G401.6 (cell line): ENCODE data around the gene IKBKE.

Experiments used
- FAIRE-seq: peaks from 2 replicates; lab custom pipeline; 2012; peaks lifted over from hg19 to GRCh38; lab: Jason Lieb, UNC

IKBKE gene

DNA sequence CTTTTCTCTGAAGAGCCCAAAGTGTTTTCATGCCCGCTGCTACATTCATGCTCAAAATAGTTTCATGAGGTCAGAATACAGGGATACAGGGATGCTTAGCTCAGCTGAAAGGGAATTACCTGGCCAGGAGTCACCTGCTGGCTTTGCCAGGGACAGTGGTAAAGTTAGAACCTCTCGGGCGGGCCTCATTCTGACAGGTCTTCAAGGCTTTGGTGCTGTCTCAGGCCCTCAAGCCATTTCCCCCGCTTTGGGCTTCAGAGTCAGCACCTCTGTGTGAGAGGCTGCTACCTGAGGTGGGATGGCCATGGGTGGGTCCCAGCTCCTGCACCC lies 42.5 kb downstream of the IKBKE start:
- no peak for FAIRE-seq

DNA sequence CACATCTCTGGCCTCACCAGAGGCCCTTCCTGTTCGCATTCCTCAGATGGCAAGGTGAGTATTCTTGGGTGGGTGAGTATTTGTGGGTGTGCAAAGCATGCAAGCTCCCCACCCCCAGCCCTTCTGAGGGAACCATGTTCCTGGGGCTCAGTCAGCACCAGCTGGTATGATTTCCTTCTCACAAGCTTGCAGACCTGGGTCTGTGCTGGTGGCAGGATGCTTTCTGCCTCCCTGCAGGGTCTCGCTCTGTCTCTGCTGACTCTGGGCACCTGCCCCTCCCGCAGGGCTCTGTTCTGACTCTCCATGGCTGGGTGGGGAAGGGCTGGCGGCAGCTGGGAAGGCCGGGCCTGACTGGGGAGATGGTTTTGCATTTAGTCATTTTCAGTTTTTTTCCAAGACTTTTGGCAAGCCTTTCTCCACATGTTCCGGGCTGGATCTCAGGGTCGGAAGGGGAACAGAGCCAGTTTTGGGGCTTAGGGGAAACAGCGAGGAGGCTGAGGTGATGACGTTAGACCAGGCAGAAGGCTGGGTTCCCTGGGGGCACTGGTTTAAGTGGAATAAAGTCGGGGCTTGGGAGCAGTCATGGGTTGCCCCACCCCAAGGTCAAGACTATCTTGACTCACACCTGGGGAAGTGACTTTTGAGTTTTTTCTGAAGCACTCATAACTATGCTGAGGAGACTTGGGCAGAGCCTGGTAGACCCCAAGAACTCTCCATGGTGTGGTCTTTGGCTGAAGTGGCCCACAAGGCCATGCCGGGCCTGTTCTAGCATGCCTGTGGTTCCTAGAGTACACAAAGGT lies 43.2 kb downstream of the IKBKE start:
- FAIRE-seq, result no peak

DNA sequence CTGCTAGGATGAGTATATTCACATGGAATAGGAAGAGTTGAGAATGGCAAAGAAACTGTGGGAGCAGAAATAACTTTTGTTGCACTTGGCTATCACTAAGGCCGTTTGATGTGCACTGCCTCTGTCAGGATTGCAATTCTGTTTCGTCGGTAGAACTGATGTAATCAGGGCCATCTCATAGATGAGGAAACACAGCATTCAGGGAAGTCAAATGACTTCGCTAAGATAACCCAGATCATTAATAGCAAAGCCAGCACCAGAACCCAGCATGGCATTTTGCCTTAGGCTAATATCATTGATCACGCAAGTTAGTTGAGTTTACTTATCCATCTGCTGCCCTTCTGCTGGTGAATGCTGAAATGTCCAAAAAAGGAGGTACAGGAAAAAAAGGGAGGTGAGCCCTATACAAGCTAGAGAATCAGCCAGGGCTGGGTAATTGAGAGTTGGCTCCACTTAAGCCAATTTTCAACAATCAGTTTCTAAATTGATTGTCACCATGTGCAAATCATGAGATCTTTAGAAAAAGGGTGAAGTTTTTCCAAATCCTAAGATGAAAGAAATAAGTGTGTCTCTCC lies 44.6 kb downstream of the IKBKE start:
- no peak for FAIRE-seq

DNA sequence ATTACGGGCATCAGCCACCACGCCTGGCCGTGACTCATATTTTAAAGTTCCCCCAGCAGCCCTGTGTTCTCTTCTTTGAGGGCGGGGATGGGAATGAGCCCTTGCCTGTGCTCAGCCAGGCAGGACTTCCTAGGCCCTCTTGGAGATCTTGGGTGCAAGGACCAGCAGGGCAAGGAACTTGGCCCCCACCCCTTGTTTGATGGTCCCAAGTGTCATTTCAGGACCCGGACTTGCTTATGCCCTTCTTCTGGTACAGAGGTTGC lies 46.4 kb downstream of the IKBKE start:
- no peak for FAIRE-seq

GRCh38 chr1:206517784-206518183 lies 47.5 kb downstream of the IKBKE start:
- FAIRE-seq, result no peak

GRCh38 chr1:206518206-206518605 lies 47.9 kb downstream of the IKBKE start:
- no peak for FAIRE-seq

DNA sequence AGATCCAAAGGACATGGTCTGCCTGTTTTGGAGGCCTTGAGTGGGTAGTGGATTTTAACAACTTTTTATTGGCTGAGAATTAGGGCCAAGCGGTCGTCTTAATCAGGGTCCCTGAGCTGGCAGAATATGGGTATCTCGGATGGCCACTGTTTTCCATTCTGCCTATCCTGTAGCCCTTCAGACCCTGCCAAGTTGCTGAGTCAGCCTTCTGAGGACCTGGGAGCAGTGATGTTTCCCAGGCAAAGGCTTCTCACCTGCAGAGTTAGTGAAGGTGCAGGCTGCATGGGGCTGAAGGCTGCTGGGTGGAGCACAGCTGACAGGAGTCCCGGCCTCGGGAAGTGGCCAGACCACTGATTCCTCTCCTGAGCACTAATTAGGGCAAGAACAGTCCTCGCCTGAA lies 48.5 kb downstream of the IKBKE start:
- no peak for FAIRE-seq

DNA sequence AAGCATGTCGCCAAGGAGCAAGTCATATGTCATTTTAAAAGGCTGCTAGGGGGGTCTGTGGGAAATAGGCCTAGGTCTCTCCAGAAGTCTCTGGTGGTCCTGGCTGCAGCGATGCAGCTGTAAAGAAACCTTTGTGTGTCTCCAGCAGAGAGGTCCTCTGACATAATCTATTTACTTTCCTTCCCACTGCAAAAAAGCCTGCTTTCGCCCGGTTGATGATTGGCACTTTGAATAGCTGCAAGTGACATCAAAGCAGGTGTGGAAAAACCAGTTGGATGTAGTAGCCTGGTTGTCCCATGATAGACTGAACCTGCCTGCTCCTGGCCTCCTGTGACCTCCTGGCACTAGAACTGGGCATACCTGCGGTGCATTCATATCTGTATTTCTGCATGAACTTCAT lies 50.9 kb downstream of the IKBKE start:
- no peak for FAIRE-seq

GRCh38 chr1:206521694-206522402 lies 51.6 kb downstream of the IKBKE start:
- no peak for FAIRE-seq

GRCh38 chr1:206524739-206525364 lies 54.6 kb downstream of the IKBKE start:
- FAIRE-seq, result no peak

- no peak for FAIRE-seq
Measured at GRCh38 chr1:206526064-206526911, 56.0 kb downstream of the IKBKE start.

DNA sequence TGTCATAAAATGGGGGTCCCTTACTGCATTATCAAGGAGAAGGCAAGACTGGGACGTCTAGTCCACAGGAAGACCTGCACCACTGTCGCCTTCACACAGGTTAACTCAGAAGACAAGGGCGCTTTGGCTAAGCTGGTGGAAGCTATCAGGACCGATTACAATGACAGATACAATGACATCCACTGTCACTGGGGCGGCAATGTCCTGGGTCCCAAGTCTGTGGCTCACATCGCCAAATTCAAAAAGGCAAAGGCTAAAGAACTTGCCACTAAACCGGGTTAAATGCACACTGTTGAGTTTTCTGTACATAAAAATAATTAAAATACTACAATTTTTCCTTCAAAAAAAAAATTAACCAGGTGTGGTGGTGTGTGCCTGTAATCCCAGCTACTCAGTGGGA lies 59.1 kb downstream of the IKBKE start:
- no peak for FAIRE-seq

GRCh38 chr1:206532368-206532767 lies 62.1 kb downstream of the IKBKE start:
- no peak for FAIRE-seq

GRCh38 chr1:206534552-206534951 lies 64.3 kb downstream of the IKBKE start:
- FAIRE-seq, result no peak

DNA sequence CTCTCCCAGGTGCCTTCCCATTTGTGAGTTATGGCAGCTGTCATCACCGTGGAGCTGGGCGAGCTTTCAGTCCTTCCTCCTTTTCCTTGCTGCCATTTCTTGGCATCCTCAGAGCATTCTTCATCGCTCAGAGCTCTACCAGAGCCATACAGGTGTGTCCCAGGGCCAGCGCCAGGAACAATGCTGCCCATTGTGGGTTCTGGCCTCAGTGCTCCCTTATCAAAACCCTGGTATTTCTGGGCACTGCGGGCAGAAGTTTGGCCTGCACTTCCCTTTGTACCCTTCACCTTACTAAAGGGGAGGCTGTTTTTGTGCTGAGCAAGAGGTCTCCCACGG lies 65.5 kb downstream of the IKBKE start:
- no peak for FAIRE-seq

GRCh38 chr1:206537141-206537540 lies 66.9 kb downstream of the IKBKE start:
- FAIRE-seq, result no peak

GRCh38 chr1:206538086-206538770 lies 68.0 kb downstream of the IKBKE start:
- no peak for FAIRE-seq

DNA sequence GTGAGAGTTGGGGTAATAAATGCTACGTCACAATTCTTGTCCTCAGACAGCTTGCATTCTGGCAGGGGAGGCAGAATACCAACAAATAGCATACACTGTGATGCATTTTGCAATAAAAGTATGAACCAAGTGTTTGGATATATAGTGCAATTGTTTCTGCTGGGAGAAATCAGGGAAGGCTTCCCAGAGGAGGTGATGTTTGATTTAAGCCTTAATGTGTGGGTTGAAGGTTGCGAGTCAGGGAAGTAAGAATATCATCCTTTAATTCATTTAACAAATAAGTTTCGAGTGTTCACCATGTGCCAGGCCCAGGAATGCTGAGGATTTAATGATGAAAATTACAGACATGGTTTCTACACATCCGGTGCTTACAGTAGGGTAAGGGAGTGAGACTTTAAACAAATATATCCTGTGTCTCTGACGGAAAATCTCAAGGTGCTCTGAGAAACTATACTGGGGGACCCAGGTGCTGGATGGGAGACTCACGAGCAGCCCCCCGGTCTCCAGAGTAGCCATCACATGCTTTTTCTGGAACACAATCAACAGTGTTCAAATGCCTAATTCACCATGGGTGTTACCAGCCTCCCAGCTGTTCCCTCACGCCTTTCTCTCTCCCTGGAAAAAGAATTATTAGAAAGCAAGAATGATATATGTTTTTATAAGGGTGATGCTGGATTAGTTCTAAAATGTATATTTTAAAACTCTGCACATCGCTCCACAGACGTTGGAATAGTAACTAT lies 68.8 kb downstream of the IKBKE start:
- no peak for FAIRE-seq

- no peak for FAIRE-seq
Measured at GRCh38 chr1:206540044-206540780, 69.9 kb downstream of the IKBKE start.

DNA sequence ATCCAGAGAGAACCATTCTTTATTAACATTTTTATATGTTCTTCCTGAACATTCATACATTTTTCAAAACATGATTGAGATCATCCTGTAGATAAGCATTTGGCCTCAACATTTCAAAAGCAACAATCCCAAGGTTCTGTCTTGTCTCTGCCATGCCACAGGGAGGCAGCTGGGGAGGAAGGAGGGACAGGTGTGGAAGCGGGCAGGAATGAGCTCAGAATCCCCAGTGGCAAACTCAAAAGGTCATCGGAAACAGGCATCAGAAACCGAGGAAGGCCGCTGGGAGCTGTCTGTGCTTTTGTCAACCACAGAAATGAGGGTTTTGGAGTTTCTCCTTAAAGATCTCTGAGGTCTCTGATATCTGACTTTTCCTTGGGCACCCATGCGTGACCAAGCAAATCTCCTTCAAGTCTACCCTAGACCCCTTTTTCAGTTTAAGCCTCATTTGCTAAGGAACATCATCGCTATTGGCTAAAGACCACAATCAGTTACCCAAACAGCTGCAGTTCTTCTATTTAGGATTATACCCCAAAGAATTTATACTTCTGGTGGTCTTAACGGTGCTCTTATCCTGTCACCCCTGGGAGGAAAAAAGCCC lies 71.1 kb downstream of the IKBKE start:
- no peak for FAIRE-seq
